Heart left ventricle (tissue), 13 donors: ENCODE measurements around the gene GGTA1.

ENCODE experiments used
- CTCF ChIP-seq, 12 donors: fragments of 200-600 bp; sonication (generic) in 4 of 12; IDR thresholded peaks; one replicate each; pipeline versions ENCODE4 v1.5.0 to v1.8.0; 2018 to 2022; ENCODE audit warnings: antibody characterized with exemption in 12 of 12, mild to moderate bottlenecking in 5 of 12
- POLR2A ChIP-seq, 2 donors: fragments of 450-650 bp; IDR thresholded peaks; one replicate each; pipeline ENCODE4 v1.6.1; 2017; ENCODE audit warnings: antibody characterized with exemption in 2 of 2, mild to moderate bottlenecking in 2 of 2, moderate library complexity in 2 of 2
- donor health status: ischemic (EF 13 %, LVEDD 7.1; RV severe dilation, severe dysfunction).
- donor health status: DM: no; HTN: yes; CAD: no.
- donor health status: DM: no; HTN: no; CAD: no.
- donor health status: ischemic (EF 25% LVEDD 6.9; RV normal size, moderate dysfunction).
- donor health status: ischemic (EF 25% LVEDD 5.7; RV mildly dilated, moderate dysfunction).
- donor health status: ischemic (EF 35%, LVEDD 5.7; RV mildly dilated, moderate dysfunction).
- donor health status: nonischemic (EF 11% LVEDD 7.7; RV severe dilation, severe dysfunction).
- donor health status: DM: yes; HTN: yes; CAD: no.
- donor health status: PGD.
- donor health status: ischemic (EF 29% LVEDD 5.4; RV normal size, mild dysfunction).
- donor health status: nonischemic (EF 23%, LVEDD 6.1; RV moderate dilation, normal function).

DNA sequence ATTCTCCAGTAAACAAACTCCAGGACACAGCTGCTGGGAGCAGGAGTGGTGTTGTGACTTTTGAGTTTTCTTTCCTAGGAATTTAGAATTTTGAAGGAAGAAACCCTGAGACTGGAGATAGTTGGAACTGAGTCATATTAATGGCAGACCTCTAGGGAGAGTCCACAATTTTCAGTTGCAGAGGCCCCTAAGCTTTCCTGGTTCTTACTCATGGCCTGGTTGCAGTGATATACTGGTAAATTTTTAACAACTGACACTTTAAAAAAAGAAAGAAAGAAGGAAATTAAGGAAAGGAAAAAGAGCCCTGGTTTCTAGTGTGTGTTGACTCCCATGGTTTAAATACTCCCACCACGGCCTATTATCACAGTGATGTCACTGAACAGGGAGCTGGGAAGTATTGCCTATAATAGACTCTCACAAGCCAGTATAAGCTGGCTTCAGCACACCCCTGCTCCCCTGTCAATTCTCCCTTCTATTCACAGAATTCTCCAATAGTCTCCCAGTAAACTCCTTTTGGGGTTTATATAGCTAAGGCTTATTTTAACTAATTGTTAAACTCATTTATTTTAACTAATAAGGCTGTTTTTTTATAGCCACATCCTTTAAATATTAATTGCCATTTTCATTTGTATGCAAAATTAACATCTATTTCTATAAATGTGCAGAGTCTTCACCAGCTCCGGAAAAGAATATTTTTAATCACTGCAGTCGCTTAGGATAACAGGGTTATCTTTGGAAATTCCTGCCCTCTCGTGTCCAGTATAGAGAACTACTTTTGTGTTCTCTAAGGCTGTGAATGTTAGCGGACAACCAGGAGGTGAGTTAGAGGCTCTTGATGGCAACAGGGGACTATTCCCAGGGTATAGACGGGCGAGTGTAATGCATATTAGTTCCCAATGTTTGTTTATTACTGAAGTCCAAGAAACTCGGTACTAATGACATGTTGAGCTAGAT, 59.7 kb downstream of the GGTA1 start:
- TF ChIP-seq POLR2A (IDR thresholded peaks at IDR 0.05) = no peak
- TF ChIP-seq CTCF (IDR thresholded peaks at IDR 0.05) = peak in 9 of 12 donors; percentile 16 to 57 (median 42)
